ENCODE results near the gene SOWAHC.

SOWAHC gene

DNA sequence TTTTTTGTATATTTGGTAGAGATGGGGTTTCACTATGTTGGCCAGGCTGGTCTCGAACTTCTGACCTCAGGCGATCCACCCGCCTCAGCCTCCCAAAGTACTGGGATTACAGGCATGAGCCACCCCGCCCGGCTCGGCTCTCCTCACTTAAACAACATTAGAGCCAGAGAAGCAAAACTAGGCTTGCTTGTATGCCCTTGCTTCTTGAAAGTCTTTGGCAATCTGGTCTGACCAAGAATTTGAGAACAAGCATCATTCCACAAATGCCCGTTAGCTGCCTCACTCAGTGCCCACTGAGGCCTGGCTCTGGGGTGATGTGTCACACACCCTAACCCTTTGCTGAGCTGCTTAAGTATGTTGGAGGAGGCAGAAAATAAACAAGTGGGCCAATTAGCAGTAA, 33.5 kb downstream of the SOWAHC start:
- no peak for DNase-seq

DNA sequence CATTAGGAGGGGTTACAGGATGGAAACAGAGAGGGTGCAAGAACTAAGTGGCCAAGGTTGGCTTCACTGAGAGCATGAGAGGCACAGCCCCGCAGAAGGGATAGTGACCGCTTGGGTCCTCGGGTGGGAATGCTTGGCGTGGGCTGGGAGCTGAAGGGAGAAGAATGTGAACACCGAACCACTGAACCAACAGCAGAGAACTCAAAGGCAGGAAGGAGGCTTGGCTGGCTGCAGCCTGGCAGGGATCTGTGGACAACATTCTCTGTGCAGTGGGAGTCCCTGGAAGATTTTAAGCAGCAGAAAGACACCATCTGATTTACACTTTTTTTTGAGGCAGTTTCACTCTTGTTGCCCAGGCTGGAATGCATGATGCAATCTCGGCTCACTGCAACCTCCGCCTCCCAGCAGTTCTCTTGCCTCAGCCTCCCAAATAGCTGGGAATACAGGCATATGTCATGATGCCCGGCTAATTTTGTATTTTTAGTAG, 33.9 kb downstream of the SOWAHC start:
- DNase-seq: no peak

DNA sequence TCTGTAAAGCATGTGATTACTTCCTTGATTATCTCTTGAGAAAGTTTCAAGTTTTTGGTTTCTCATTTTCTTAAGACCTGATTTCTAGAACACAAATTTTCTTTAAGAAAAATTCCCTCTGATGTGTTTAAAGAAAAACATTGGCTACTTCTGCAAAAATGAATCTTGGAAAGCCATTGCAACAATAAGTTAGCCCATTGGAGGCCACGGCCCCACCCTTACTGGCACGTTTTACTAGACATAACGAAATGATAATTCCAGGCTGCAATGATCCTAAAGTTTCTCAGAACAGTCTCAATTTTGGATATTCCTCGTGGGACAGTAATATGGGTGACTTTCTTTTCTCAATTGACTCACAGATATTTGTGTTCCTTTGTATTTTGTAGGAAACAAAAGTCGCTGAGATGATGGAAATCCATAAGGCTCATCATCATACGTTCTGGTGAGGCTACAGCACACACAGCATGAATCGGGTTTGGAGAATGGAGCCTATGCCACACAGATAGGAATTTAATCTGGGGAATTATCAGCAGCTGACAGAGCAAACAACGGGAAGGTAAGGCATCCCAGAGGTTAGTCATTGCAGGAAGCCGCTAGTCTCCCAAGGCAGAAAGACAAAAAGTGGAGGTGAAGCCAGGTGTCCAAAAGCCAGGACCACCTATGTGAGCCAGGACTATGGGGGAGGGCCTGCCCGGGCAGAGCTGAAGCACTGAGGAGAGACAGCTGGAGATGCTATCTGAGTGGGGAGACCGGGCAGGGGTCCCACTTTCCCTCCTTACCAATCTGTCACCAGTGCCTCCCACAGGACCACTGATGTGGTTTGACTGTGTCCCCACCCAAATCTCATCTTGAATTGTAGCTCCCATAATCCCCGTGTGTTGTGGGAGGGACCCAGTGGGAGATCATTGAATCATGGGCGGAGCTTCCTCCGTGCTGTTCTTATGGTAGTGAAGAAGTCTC, 35.9 kb downstream of the SOWAHC start:
- no peak for DNase-seq

DNA sequence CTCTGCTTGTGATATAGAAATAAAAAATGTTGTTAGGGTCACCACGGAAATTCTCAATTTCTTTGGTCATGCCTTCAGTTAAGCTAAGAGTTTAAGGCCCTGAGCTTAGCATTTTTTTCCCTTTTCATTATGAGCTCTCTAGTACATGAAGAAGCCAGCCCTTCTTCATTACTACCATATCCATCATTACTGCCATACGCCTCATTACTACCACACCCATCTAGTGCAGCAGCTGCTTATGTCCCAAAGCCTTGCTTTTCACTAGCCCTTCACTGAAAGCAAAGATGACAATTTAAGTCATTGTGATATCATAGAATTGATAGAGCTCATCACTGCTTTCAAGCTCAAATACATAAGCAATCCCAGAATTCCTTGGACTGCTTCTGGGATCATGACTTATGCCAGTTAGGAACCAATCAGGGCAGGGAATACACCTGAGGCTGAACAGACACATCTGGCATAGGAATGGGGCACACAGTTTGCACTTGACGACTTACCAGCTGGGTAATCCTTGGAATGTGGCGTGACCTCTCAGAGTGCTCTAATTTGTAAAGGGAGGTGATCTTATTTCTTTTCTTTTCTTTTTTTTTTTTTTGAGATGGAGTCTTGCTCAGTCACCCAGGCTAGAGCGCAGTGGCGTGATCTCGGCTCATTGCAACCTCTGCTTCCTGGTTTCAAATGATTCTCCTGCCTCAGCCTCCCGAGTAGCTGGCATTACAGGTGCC, 40.3 kb downstream of the SOWAHC start:
- no peak for DNase-seq

DNA sequence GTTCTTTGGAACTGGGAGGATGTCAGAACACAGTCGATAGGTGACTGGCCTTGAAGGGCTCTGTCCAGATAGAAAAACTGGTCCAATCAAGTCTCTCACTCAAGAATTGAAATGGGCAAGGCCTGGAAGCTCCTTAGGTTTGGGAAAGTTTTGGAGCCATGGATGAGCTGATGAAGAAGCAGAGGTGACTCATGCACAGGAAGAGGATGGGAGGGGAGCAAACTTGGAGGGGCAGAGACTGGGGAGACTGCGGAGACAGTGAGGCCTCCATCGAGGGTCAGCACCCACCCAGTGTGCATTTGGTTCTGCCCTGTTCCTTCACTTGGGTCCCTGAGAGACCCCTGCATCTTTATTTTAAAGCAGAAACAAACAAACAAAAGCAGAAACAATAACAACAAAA, 41.1 kb downstream of the SOWAHC start:
- no peak for DNase-seq

DNA sequence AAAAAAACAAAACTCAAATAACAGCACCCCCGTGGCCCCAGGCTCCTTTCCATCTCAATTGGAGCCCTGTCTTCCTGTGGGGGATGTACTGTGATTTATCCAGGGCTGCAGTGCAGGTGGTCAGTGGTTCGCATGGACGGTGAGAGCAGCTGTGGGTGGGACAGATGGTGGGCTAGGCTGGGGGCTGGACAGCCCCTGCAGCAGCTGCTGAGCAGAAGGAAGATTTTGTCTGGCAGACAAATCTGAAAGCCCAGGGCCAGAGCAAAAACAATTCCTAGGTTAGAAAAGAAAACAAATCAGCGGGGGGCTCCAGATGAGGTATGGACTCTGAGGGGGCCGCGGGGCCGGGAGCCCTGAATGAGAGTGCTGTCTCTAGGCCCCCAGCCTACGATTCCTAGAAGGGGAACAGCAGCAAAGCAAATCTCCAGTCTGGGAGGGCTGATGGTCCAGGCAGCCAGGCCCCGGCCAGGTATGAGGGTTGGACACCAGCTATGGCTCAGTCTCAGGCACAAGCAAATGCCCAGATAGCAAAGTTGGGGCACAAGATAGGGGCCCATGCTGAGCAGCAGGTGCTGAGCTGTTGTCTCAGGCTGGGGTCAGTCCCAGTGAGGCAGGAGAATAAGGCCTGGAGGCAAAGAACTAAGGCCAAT, 45.4 kb downstream of the SOWAHC start:
- DNase-seq: no peak

DNA sequence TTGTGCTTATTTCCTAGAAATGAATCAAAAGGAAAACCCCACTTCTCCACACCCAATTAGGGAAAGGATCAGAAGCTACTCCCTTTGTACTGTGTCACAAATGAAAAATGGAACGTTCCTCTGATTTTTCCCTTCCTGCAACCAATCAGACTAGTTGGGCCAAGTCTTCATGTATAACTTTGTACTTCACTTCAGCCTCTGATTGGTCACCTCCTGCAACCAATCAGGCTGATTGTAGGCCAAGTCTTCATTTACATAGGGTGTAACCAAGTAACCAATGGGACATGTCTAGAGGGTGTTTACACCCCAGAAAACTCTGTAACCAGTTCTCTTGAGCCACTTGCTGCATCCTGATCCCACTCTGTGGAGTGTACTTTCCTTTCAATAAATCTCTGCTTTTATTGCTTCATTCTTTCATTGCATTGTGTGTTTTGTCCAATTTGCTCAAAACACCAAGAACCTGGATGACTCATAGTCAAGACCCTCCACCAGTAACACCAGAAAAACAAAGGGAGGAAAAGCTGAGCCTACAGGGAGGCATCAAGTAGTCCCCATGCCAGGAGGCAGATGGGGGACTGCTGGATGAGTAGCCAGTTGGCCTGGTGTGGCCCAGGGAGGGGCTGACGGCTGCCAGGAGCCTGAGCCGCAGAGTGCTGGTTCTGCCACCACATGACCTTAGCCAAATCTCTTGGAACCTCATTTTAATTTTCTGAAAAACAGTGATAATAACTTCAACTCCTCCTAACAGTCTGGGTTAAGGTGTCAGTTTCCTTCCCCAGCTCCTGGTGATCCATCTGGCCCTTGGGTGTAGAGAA, 46.1 kb downstream of the SOWAHC start:
- no peak for DNase-seq

DNA sequence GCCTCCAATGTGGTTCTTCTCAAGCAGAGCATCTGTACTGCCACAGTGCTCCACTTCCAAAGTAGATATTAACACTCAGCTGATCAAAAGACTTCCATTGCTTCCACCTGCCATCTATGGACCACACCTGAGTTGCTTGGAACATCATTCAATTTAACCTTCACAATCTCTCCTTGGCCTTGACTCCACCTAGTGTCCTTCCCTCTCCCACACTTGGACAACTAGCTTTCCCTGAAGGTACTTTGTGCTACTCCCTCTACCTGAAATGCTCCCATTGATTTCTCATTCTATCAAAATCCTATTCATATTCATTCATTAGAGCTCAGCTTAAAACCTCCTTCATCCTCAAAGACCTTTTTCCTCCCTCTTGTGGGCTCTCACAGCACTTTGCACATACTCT, 48.7 kb downstream of the SOWAHC start:
- no peak for DNase-seq

DNA sequence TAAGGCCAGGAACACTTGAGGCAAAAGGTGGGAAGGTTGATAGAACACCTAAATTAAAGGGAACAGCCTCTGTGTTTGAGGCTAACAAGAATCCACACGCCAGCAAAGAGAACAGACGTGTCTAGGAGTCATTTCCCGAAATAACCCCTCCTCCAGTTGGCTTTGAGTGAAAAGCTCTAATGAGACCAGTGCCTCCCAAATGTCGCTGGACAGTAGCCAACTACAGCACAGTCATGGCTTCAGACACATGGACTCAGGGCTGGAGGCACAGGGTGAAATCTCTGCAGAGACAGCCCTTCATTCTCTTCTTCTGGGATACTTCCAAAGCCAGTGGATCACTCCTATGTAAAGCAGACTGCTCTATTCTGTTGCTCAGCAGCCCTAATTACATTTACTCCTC, 49.6 kb downstream of the SOWAHC start:
- no peak for DNase-seq

DNA sequence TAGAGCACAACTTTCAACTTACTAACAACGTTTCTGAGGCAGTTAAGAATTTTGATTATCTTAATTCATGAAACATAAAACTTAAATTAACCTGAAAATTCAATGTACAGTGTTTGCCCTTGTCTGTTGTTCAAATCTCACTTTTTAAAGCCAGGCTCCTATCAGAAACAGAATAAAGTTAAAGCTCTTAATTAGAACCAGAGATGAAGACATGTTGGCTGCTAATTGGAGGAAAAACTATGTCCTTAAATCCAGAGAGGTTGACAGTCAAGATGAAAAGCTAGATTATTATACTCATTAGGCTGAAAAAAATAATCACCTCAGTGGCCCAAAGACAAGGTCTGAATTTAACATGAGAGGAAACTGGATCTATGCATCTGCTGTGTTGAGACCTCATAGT, 52.3 kb downstream of the SOWAHC start:
- no peak for DNase-seq

All from stimulated activated naive CD4-positive, alpha-beta T cell (primary cell).